22Rv1 (cell line): ENCODE data around the gene GCLM.

Source experiments
- H3K27ac ChIP-seq: fragments of 450-650 bp; 2 replicates; pipeline ENCODE4 v1.5.1; 2017
- CTCF ChIP-seq: fragments of 450-650 bp; IDR thresholded peaks from 2 replicates; pipeline ENCODE4 v1.5.1; 2017; ENCODE audit warnings: mild to moderate bottlenecking
- ZFX ChIP-seq: fragments of 450-650 bp; IDR thresholded peaks from 2 replicates; pipeline ENCODE4 v1.6.1; 2017; ENCODE audit warnings: antibody characterized with exemption, borderline replicate concordance

GCLM gene

GRCh38 chr1:93837961-93838360 is 71.3 kb downstream of the GCLM start:
- no peak overlapping the region for H3K27ac ChIP-seq
- TF ChIP-seq CTCF (no peak), ZFX (no peak)
